Upper lobe of left lung (tissue), 6 donors: Measurements from ENCODE around the gene GYPC. TPM values are rescaled to one million over a fixed set of nuclear protein-coding genes. Genes with fewer than 3 reads are reported as not detected.

Source experiments
- ATAC-seq, 2 donors: fragments of 200-7000 bp; cut with Tn5 transposase; one replicate each; pipeline ENCODE4 v1.9.1; 2022; ENCODE audit warnings: mild to moderate bottlenecking in 2 of 2, moderate library complexity in 2 of 2; ENCODE audit not compliant: low FRiP score in 2 of 2
- DNase-seq, 2 donors: peaks; one replicate each; pipeline ENCODE4 v3.0.0-alpha.2; 2019 to 2020
- H3K27ac ChIP-seq, 4 donors: fragments of 200-600 bp; sonication (generic); one replicate each; pipeline ENCODE4 v1.5.1; 2016 to 2019
- H3K27me3 ChIP-seq, 4 donors: fragments of 200-600 bp; sonication (generic); one replicate each; pipeline ENCODE4 v1.5.1; 2017 to 2019
- H3K36me3 ChIP-seq, 4 donors: fragments of 200-600 bp; sonication (generic); one replicate each; pipeline ENCODE4 v1.5.1; 2016 to 2019
- H3K4me1 ChIP-seq, 4 donors: fragments of 200-600 bp; sonication (generic); one replicate each; pipeline ENCODE4 v1.5.1; 2018 to 2019
- H3K4me3 ChIP-seq, 4 donors: fragments of 200-600 bp; sonication (generic); one replicate each; pipeline ENCODE4 v1.5.1; 2017 to 2019; ENCODE audit warnings: mild to moderate bottlenecking in 2 of 4, moderate library complexity in 1 of 4
- H3K9me3 ChIP-seq, 4 donors: fragments of 200-600 bp; sonication (generic); one replicate each; pipeline ENCODE4 v1.5.1; 2018 to 2019
- EP300 ChIP-seq, 4 donors: sonication (generic); formaldehyde crosslinking; IDR thresholded peaks; one replicate each; pipeline ENCODE4 v1.5.1; 2017; ENCODE audit warnings: antibody characterized with exemption in 4 of 4, control low read depth in 2 of 4
- POLR2A ChIP-seq, 4 donors: fragments of 450-650 bp; IDR thresholded peaks; one replicate each; pipeline ENCODE4 v1.5.1; 2016 to 2017; ENCODE audit warnings: antibody characterized with exemption in 4 of 4, mild to moderate bottlenecking in 2 of 4
- POLR2AphosphoS5 ChIP-seq, 2 donors: sonication (generic); formaldehyde crosslinking; IDR thresholded peaks; one replicate each; pipeline ENCODE4 v1.5.1; 2017; ENCODE audit warnings: antibody characterized with exemption in 2 of 2
- WGBS, 2 donors: methylation state at CpG; one replicate each; pipeline ENCODE4 v1.1.5; 2017 to 2018; 5-methylcytosine and 5-hydroxymethylcytosine counted together
- total RNA-seq, 6 donors: library from RNA; depleted of rRNA in 4 of 6; stranded (reverse); fragments of >200 nt in 4 of 6; gene quantifications; one replicate each; pipeline versions ENCODE4 v1.1.0 to v1.2.1, GENCODE V29; 2016 to 2021
- TF ChIP-seq, protein P1 (sequence below), 6 experiments: fragments of 450-650 bp in 4 of 6; fragments of 200-600 bp in 2 of 6; sonication (generic) in 2 of 6; IDR thresholded peaks; one replicate each; pipeline ENCODE4 v1.5.1; 2016 to 2019; ENCODE audit warnings: antibody characterized with exemption in 6 of 6
- donor health status: DM: no; HTN: no; CAD: no; lungs with moderate emphysema.
- donor health status: DM: no; HTN: yes; CAD: no; lungs with severe emphysema.

The GYPC gene
- total RNA-seq, 6 donors from 2014 or later, result 61.0 to 107 (median 77.5) TPM

- ATAC-seq, result no peak
- Histone ChIP-seq H3K9me3 (no peaks in the 10 kb centered on the region), H3K36me3 (peaks cover 0 to 5% (median 0%) of the 10 kb centered on the region in 4 donors), H3K27ac (peak overlapping the region; percentile 38 to 97 (median 69)), H3K4me3 (no peak overlapping the region), H3K27me3 (no peaks in the 10 kb centered on the region), H3K4me1 (peaks cover 58 to 91% (median 81%) of the 10 kb centered on the region in 4 donors)
- DNase-seq, result no peak
- WGBS, 2 donors, result 57 to 65% methylated on average over 7 of the region's 7 CpGs
- TF ChIP-seq POLR2AphosphoS5 (IDR thresholded peaks at IDR 0.05) (peak in 1 of 2 donors; percentile 30), POLR2A (IDR thresholded peaks at IDR 0.05) (no peak), EP300 (IDR thresholded peaks at IDR 0.05) (peak in 2 of 4 donors; percentile 2 to 66)
- TF ChIP-seq, protein P1, sequence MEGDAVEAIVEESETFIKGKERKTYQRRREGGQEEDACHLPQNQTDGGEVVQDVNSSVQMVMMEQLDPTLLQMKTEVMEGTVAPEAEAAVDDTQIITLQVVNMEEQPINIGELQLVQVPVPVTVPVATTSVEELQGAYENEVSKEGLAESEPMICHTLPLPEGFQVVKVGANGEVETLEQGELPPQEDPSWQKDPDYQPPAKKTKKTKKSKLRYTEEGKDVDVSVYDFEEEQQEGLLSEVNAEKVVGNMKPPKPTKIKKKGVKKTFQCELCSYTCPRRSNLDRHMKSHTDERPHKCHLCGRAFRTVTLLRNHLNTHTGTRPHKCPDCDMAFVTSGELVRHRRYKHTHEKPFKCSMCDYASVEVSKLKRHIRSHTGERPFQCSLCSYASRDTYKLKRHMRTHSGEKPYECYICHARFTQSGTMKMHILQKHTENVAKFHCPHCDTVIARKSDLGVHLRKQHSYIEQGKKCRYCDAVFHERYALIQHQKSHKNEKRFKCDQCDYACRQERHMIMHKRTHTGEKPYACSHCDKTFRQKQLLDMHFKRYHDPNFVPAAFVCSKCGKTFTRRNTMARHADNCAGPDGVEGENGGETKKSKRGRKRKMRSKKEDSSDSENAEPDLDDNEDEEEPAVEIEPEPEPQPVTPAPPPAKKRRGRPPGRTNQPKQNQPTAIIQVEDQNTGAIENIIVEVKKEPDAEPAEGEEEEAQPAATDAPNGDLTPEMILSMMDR (IDR thresholded peaks at IDR 0.05), result no peak
Measured at GRCh38 chr2:126662621-126663020, 6.7 kb downstream of the GYPC start.

DNA sequence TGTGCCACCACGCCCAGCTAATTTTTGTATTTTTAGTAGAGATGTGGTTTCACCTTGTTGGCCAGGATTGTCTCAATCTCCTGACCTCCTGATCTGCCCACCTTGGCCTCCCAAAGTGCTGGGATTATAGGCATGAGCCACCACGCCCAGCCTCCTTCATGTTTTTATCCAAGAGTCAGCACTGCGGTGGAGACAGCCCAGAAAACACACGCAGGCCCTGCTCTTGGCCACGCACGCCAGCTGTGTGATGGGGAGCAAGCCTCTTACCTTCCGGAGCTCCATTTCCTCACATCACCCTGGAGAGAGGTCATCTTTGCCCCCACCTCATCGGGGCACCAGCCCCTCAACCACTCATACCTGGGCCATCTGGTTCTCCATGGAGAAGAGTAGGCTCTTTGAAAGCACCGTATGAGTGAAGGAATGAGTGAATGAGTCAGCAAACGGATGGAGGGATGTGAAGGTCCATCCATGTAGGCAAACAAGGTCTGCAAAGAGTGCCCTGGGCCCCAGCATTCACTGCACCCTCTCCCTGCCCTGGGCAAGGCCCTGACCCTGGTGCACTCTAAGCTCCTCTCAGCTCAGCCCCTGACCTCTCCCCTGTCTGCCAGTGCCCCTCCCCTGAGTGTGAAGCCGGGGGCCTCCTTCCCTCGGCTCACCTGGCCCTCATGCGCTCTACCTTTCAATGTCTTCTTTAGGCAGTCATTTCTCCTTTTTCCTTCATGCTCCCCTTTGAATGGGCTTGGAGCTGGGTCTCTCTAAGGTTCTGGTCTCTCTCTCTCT is 7.4 kb downstream of the GYPC start:
- Histone ChIP-seq H3K4me1 (peaks cover 55 to 83% (median 77%) of the 10 kb centered on the region in 4 donors), H3K36me3 (peaks cover 0 to 5% (median 0%) of the 10 kb centered on the region in 4 donors), H3K27ac (peak overlapping the region in 3 of 4 donors; percentile 40 to 81 (median 50)), H3K27me3 (no peaks in the 10 kb centered on the region), H3K9me3 (no peaks in the 10 kb centered on the region), H3K4me3 (no peak overlapping the region)
- no peak for DNase-seq
- ATAC-seq, result no peak
- TF ChIP-seq EP300 (IDR thresholded peaks at IDR 0.05) (no peak), POLR2AphosphoS5 (IDR thresholded peaks at IDR 0.05) (no peak), POLR2A (IDR thresholded peaks at IDR 0.05) (no peak)
- TF ChIP-seq, protein P1 (IDR thresholded peaks at IDR 0.05), result no peak
- 83 to 87% methylated on average over 11 to 13 of the region's 13 CpGs for WGBS, 2 donors

DNA sequence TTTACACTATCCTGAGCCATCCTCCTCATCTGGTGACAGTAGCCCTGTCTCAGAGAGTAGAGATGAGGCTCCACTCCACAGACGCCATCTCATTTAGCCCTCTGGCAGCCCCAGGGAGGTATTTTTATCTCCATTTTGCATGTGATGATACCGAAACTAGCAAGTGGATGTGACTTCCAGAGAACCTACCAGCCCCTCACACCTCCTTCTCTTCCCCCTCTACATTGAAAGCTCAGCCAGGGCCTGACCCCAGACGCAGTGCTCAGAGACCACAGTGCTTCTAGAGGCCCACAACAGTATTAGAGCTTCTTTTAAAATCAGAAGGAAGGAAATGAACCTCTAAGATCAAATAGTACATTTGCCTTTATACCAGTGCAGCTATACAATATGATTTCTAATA is 8.3 kb downstream of the GYPC start:
- no peak for TF ChIP-seq POLR2AphosphoS5 (IDR thresholded peaks at IDR 0.05)
- no peak for TF ChIP-seq POLR2A (IDR thresholded peaks at IDR 0.05)
- TF ChIP-seq EP300 (IDR thresholded peaks at IDR 0.05), result no peak
- Histone ChIP-seq H3K27me3 (no peaks in the 10 kb centered on the region), H3K4me3 (no peak overlapping the region), H3K4me1 (peaks cover 54 to 82% (median 74%) of the 10 kb centered on the region in 4 donors), H3K27ac (peak overlapping the region in 3 of 4 donors; percentile 33 to 55 (median 33)), H3K36me3 (peaks cover 0 to 5% (median 0%) of the 10 kb centered on the region in 4 donors), H3K9me3 (no peaks in the 10 kb centered on the region)
- DNase-seq (no peak), ATAC-seq (no peak)
- WGBS, 2 donors, result 52 to 68% methylated on average over 3 of the region's 3 CpGs

DNA sequence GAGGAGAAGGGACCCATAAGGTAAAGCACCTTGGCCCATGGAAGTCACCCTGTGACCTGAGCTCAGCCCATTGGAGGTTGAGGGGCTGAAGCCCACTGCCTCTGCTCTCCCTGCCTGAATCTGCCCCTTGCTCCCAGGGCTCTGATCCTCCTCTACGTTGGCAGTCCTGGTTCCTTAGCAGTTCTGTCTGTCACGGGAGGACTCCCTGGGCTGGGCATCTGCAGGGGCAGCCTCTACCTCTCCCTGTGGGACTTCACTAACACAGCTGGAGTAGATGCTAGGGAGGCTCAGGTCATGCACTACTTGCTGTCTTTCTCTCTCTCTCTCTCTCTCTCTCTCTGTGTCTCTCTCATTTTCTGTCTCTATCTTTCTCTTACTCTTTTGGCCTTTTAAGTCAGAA is 8.7 kb downstream of the GYPC start:
- Histone ChIP-seq H3K27ac (peak overlapping the region in 3 of 4 donors; percentile 33 to 55 (median 33)), H3K27me3 (no peaks in the 10 kb centered on the region), H3K4me1 (peaks cover 51 to 82% (median 73%) of the 10 kb centered on the region in 4 donors), H3K9me3 (no peaks in the 10 kb centered on the region), H3K4me3 (no peak overlapping the region), H3K36me3 (peaks cover 0 to 5% (median 0%) of the 10 kb centered on the region in 4 donors)
- ATAC-seq (no peak), DNase-seq (no peak)
- TF ChIP-seq, protein P1 (IDR thresholded peaks at IDR 0.05), result no peak
- TF ChIP-seq EP300 (IDR thresholded peaks at IDR 0.05) (no peak), POLR2AphosphoS5 (IDR thresholded peaks at IDR 0.05) (no peak)
- 71 to 92% methylated on average over 2 of the region's 2 CpGs for WGBS, 2 donors

DNA sequence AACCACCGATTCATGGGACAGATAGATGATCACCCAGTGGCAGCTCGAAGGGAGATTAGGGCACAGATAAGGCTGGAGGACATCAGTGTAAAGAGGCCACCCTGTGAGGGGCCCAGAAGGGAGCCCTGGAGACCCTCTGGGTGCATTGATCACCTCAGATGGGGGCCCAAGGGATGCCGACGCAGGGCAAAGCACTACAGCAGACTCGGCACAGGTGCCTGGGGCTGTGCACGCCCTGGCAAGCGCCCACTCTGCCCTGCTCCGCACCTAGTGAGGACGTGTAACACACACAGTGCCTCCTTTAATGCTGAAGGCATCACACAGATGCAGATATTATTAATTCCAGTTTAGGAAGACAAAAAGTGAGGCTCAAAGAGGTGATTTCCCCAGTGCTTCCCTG is 9.5 kb downstream of the GYPC start:
- ATAC-seq (no peak), DNase-seq (no peak)
- 78 to 84% methylated on average over 6 to 7 of the region's 9 CpGs for WGBS, 2 donors
- Histone ChIP-seq H3K27me3 (no peaks in the 10 kb centered on the region), H3K9me3 (no peaks in the 10 kb centered on the region), H3K4me3 (no peak overlapping the region), H3K36me3 (peaks cover 0 to 9% (median 0%) of the 10 kb centered on the region in 4 donors), H3K27ac (peak overlapping the region in 2 of 4 donors; percentile 2 to 55), H3K4me1 (peaks cover 51 to 82% (median 72%) of the 10 kb centered on the region in 4 donors)
- TF ChIP-seq POLR2AphosphoS5 (IDR thresholded peaks at IDR 0.05) (no peak), EP300 (IDR thresholded peaks at IDR 0.05) (no peak), POLR2A (IDR thresholded peaks at IDR 0.05) (no peak)
- TF ChIP-seq, protein P1 (IDR thresholded peaks at IDR 0.05), result no peak
